Keratinocyte (primary cell): ENCODE measurements around the gene STOM. TPM values are rescaled to one million over a fixed set of nuclear protein-coding genes. Genes with fewer than 3 reads are reported as not detected.

Experiments
- DNase-seq: peaks from one replicate; pipeline ENCODE4 v3.0.0-alpha.2; 2011; ENCODE audit warnings: low read depth, missing footprints, low spot score
- FAIRE-seq: peaks from 2 replicates; lab custom pipeline; 2011; peaks lifted over from hg19 to GRCh38; lab: Jason Lieb, UNC
- H2AFZ ChIP-seq: 2 replicates; pipeline ENCODE4 v1.6.0; 2012; ENCODE audit warnings: low read length, control low read depth, inconsistent platforms; ENCODE audit not compliant: control insufficient read depth
- H3K27ac ChIP-seq: 2 replicates; pipeline ENCODE4 v1.5.1; 2011; ENCODE audit warnings: low read length; ENCODE audit not compliant: control insufficient read depth, insufficient read depth
- H3K27me3 ChIP-seq: 3 replicates; pipeline ENCODE4 v1.6.0; 2011; ENCODE audit warnings: low read length; ENCODE audit not compliant: control insufficient read depth, insufficient read depth; ENCODE audit errors: extremely low read depth
- H3K36me3 ChIP-seq, 2 experiments: 2 replicates in 1 of 2; 3 replicates in 1 of 2; pipeline ENCODE4 v1.5.1; 2011; ENCODE audit warnings: low read length in 2 of 2, mild to moderate bottlenecking in 1 of 2; ENCODE audit not compliant: control insufficient read depth in 2 of 2, insufficient read depth in 2 of 2; ENCODE audit errors: extremely low read depth in 1 of 2
- H3K4me1 ChIP-seq: 3 replicates; pipeline ENCODE4 v1.5.1; 2011; ENCODE audit warnings: low read length; ENCODE audit not compliant: control insufficient read depth, insufficient read depth; ENCODE audit errors: extremely low read depth
- H3K4me2 ChIP-seq: 3 replicates; pipeline ENCODE4 v1.6.0; 2011; ENCODE audit warnings: low read depth, low read length; ENCODE audit not compliant: control insufficient read depth, insufficient read depth; ENCODE audit errors: extremely low read depth
- H3K4me3 ChIP-seq, 3 experiments: fragments of 200-600 bp in 1 of 3; sonication (generic) in 1 of 3; 2 replicates in 2 of 3; 3 replicates in 1 of 3; pipeline ENCODE4 v1.5.1; 2011 to 2016; ENCODE audit warnings: low read length in 3 of 3, mild to moderate bottlenecking in 3 of 3, control low read depth in 2 of 3, inconsistent platforms in 1 of 3, low read depth in 1 of 3, mixed read lengths in 1 of 3, mixed run types in 1 of 3, moderate library complexity in 1 of 3; ENCODE audit not compliant: control insufficient read depth in 2 of 3, insufficient read depth in 2 of 3; ENCODE audit errors: extremely low read depth in 1 of 3
- H3K79me2 ChIP-seq: 2 replicates; pipeline ENCODE4 v1.6.0; 2012; ENCODE audit warnings: low read length; ENCODE audit not compliant: control insufficient read depth, insufficient read depth
- H3K9ac ChIP-seq: 3 replicates; pipeline ENCODE4 v1.6.0; 2011; ENCODE audit warnings: low read length; ENCODE audit not compliant: control insufficient read depth, insufficient read depth; ENCODE audit errors: extremely low read depth
- H3K9me1 ChIP-seq: 3 replicates; pipeline ENCODE4 v1.6.0; 2011; ENCODE audit warnings: low read length; ENCODE audit not compliant: control insufficient read depth, insufficient read depth; ENCODE audit errors: extremely low read depth
- H3K9me3 ChIP-seq: 2 replicates; pipeline ENCODE4 v1.5.1; 2012; ENCODE audit warnings: low read depth, low read length; ENCODE audit not compliant: control insufficient read depth
- H4K20me1 ChIP-seq: 3 replicates; pipeline ENCODE4 v1.6.0; 2011; ENCODE audit warnings: low read length; ENCODE audit not compliant: control insufficient read depth, insufficient read depth; ENCODE audit errors: extremely low read depth
- CTCF ChIP-seq, 3 experiments: IDR thresholded peaks in 1 of 3; conservative IDR thresholded peaks in 1 of 3; optimal IDR thresholded peaks in 1 of 3; 2 replicates in 2 of 3; 3 replicates in 1 of 3; pipeline versions ENCODE3 to v1.5.1; 2011; ENCODE audit warnings: low read length in 3 of 3, mild to moderate bottlenecking in 3 of 3, moderate library complexity in 2 of 3, control low read depth in 1 of 3, inconsistent platforms in 1 of 3; ENCODE audit not compliant: insufficient read depth in 2 of 3; ENCODE audit errors: extremely low read depth in 1 of 3
- EZH2 ChIP-seq: IDR thresholded peaks from one replicate; pipeline ENCODE4 v1.6.1; 2012; ENCODE audit warnings: inconsistent platforms, mild to moderate bottlenecking, low read length, moderate library complexity
- dilution Hi-C: fragments of 300-500 bp; cut with MboI; formaldehyde crosslinking; loops from one replicate; pipeline ENCODE4 v1.7.0; 2020; ENCODE audit warnings: low sequenced_read_pairs; ENCODE audit not compliant: extremely low pct_ligation_motif_present
- polyA plus RNA-seq, 5 experiments: library from polyadenylated mRNA; depleted of rRNA in 3 of 5; stranded (reverse) in 3 of 5; stranded (forward) in 1 of 5; unstranded in 1 of 5; fragments of >200 nt; gene quantifications; 1 replicate in 1 of 5; 2 replicates in 3 of 5; 3 replicates in 1 of 5; pipeline versions ENCODE4 v1.2.1 to v1.2.3, GENCODE V29; 2011 to 2012; ENCODE audit warnings: missing spikeins in 2 of 5, low read depth in 1 of 5, low replicate concordance in 1 of 5

STOM gene
- polyA plus RNA-seq, 1 donor (not counting 4 experiments of a cell fraction or from before 2014, with no cell fraction given), result 121 TPM

DNA sequence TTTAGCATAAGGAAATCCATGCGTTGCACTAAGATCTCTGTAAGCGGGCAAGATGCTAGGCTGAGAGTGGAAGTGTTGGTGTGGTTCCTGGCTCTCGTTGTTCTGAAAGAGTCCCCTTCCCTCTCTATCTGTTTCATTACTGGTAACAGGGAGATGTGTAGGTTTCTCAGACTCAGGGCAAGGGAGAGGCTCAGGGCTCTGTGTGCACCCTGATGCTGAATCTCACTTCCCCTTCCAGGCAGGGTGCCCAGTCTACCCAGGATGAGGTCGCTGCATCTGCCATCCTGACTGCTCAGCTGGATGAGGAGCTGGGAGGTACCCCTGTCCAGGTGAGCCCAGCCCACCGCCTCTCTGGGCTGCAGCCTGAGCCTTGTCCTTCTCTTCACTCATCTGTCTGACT lies 45.7 kb downstream of the STOM start:
- Histone ChIP-seq H3K9ac (no peak overlapping the region), H3K27me3 (no peaks in the 10 kb centered on the region), H3K4me2 (no peak overlapping the region), H3K9me1 (no peaks in the 10 kb centered on the region), H3K79me2 (no peaks in the 10 kb centered on the region), H4K20me1 (no peaks in the 10 kb centered on the region), H3K36me3 (peaks cover 27 to 46% of the 10 kb centered on the region in 2 experiments), H3K27ac (no peak overlapping the region), H3K4me3 (no peak overlapping the region), H2AFZ (no peak overlapping the region), H3K4me1 (peaks cover 20% of the 10 kb centered on the region), H3K9me3 (no peaks in the 10 kb centered on the region)
- dilution Hi-C loops, result no loop called here
- no peak for FAIRE-seq
- no peak for DNase-seq
- TF ChIP-seq CTCF (optimal IDR thresholded peaks at IDR 0.05 in 1 of 3, IDR thresholded peaks at IDR 0.05 in 1 of 3, conservative IDR thresholded peaks at IDR 0.05 in 1 of 3; ENCODE audit: extremely low read depth in 1 of 3, insufficient read depth in 2 of 3, low read length in 3 of 3), result no peak
- no peak for TF ChIP-seq EZH2

GRCh38 chr9:121323449-121324151 lies 46.5 kb downstream of the STOM start:
- Histone ChIP-seq H3K27ac (no peak overlapping the region), H3K36me3 (peaks cover 28 to 44% of the 10 kb centered on the region in 2 experiments), H3K27me3 (no peaks in the 10 kb centered on the region), H3K9ac (no peak overlapping the region), H4K20me1 (no peaks in the 10 kb centered on the region), H3K4me3 (no peak overlapping the region), H2AFZ (no peak overlapping the region), H3K9me3 (no peaks in the 10 kb centered on the region), H3K79me2 (no peaks in the 10 kb centered on the region), H3K4me1 (peaks cover 20% of the 10 kb centered on the region), H3K9me1 (no peaks in the 10 kb centered on the region), H3K4me2 (no peak overlapping the region)
- TF ChIP-seq CTCF (optimal IDR thresholded peaks at IDR 0.05 in 1 of 3, IDR thresholded peaks at IDR 0.05 in 1 of 3, conservative IDR thresholded peaks at IDR 0.05 in 1 of 3; ENCODE audit: extremely low read depth in 1 of 3, insufficient read depth in 2 of 3, low read length in 3 of 3) (no peak), EZH2 (no peak)
- dilution Hi-C loops, result no loop called here
- DNase-seq (no peak), FAIRE-seq (no peak)
